ENCODE results near the gene RGCC.

DNA sequence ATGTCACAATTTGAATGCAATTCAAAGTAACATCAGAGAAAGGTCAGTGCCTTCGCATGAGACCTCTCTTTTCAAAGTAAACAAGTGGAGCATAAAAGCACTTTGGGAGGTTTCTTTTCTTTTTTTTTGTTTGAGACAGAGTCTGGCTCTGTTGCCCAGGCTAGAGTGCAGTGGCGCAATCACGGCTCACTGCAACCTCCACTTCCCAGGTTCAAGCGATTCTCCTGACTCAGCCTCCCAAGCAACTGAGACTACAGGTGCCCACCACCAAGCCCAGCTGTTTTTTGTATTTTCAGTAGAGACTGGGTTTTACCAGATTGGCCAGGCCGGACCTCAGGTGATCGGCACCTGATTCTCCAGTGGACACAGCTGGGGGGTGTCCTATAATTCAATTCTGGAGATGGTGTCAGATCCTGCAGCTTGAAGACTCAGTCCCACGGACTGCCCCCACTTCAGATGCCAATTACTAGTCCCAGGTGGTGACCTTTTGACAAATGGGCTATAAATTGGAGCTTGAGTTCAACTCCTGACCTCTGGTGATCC lies 57.6 kb downstream of the RGCC start:
- TF ChIP-seq, protein P1, sequence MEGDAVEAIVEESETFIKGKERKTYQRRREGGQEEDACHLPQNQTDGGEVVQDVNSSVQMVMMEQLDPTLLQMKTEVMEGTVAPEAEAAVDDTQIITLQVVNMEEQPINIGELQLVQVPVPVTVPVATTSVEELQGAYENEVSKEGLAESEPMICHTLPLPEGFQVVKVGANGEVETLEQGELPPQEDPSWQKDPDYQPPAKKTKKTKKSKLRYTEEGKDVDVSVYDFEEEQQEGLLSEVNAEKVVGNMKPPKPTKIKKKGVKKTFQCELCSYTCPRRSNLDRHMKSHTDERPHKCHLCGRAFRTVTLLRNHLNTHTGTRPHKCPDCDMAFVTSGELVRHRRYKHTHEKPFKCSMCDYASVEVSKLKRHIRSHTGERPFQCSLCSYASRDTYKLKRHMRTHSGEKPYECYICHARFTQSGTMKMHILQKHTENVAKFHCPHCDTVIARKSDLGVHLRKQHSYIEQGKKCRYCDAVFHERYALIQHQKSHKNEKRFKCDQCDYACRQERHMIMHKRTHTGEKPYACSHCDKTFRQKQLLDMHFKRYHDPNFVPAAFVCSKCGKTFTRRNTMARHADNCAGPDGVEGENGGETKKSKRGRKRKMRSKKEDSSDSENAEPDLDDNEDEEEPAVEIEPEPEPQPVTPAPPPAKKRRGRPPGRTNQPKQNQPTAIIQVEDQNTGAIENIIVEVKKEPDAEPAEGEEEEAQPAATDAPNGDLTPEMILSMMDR (tag by site-specific recombination; IDR thresholded peaks at IDR 0.05), result no peak
- TF ChIP-seq ZNF777 (tag by site-specific recombination; IDR thresholded peaks at IDR 0.05; ENCODE audit: borderline replicate concordance) (no peak), ZNF274 (IDR thresholded peaks at IDR 0.05; ENCODE audit: low read length) (no peak), ZNF274 (tag by site-specific recombination; IDR thresholded peaks at IDR 0.05; ENCODE audit: borderline replicate concordance) (no peak), ZNF416 (tag by site-specific recombination; IDR thresholded peaks at IDR 0.05) (no peak), ZNF121 (tag by site-specific recombination; IDR thresholded peaks at IDR 0.05) (no peak)

Measured in HEK293 (cell line).